GM12801 (cell line): ENCODE results near the gene SLC66A3.

Source experiments
- CTCF ChIP-seq: IDR thresholded peaks from one replicate; pipeline ENCODE4 v1.5.1; 2011; ENCODE audit warnings: control low read depth; ENCODE audit not compliant: insufficient read length; ENCODE audit errors: extremely low read depth

Gene SLC66A3

DNA sequence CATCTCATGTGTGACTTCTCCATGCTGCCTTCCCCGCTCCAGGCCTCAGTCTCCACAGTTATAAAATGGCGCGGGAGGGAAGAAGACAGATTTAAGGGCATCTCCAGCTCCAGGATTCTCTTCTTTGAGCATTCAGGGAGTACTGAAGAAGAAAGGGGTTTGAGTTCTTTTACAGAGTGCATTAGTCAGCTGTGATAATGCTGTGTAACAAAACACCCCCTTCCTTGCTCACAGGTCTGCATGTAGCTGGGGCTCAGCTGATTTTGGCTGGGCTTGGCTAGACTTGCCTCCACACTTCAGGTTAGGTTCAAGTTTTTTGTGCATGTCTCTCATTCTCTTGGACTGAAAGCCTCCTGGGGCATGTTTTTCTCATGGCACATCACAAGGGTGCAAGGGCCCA lies 8.0 kb upstream of the SLC66A3 start:
- TF ChIP-seq CTCF, result no peak

- TF ChIP-seq CTCF, result no peak
Observed at GRCh38 chr2:11152591-11152990, 2.7 kb upstream of the SLC66A3 start.

GRCh38 chr2:11154016-11154922 lies 998 bp upstream of the SLC66A3 start:
- TF ChIP-seq CTCF, result no peak

- TF ChIP-seq CTCF, result no peak
Observed at GRCh38 chr2:11154923-11155380, 315 bp upstream of the SLC66A3 start.

GRCh38 chr2:11156396-11157075 lies 1.3 kb downstream of the SLC66A3 start:
- no peak for TF ChIP-seq CTCF

DNA sequence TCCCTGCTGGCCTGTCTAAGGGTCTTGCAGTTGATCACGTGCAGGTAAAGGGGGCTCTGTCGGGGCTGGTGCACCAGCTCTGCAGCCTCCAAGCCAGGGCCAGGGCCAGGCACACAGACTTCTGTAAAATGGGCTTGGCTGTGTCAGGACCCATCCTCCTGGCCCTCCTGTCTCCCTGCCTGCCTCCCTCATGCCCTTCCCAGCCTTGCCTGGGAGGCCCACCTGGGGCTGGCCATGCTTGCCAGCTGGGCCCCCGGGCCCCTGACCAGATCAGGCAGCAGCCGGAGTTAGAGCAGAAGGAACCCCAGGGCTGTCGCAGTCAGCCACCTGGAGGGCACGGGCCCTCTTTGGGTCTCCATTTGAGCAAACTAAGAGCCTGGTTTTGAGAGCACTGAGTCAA lies 2.0 kb downstream of the SLC66A3 start:
- no peak for TF ChIP-seq CTCF

- TF ChIP-seq CTCF, result no peak
Observed at GRCh38 chr2:11157731-11158130, 2.5 kb downstream of the SLC66A3 start.
